Stomach (tissue), 4 donors: ENCODE data around the gene CTRB1.
A peak's percentile ranks its signal among the peaks of the same experiment; 100 is the strongest.

ENCODE experiments used
- CTCF ChIP-seq, 7 experiments: fragments of 450-650 bp in 4 of 7; fragments of 200-600 bp in 3 of 7; sonication (generic) in 3 of 7; IDR thresholded peaks; one replicate each; pipeline ENCODE4 v1.5.1; 2016 to 2019; ENCODE audit warnings: antibody characterized with exemption in 7 of 7, control low read depth in 2 of 7, mild to moderate bottlenecking in 1 of 7
- EP300 ChIP-seq: sonication (generic); formaldehyde crosslinking; IDR thresholded peaks from one replicate; pipeline ENCODE4 v1.6.1; 2017; ENCODE audit warnings: antibody characterized with exemption
- POLR2A ChIP-seq, 4 donors: fragments of 450-650 bp; IDR thresholded peaks; one replicate each; pipeline ENCODE4 v1.6.1; 2016; ENCODE audit warnings: antibody characterized with exemption in 4 of 4, control low read depth in 2 of 4, mild to moderate bottlenecking in 1 of 4, moderate library complexity in 1 of 4

GRCh38 chr16:75251280-75252048, 32.7 kb downstream of the CTRB1 start, which contains the start of gene BCAR1:
- TF ChIP-seq CTCF (IDR thresholded peaks at IDR 0.05), result peak in 1 of 7 experiments; percentile 30
- no peak for TF ChIP-seq POLR2A (IDR thresholded peaks at IDR 0.05)
- TF ChIP-seq EP300, result no peak
